Neuronal stem cell (in vitro differentiated cells): Measurements from ENCODE around the gene CCNJ.
"Not testable (repeated sequence)": the region's sequence is repeated elsewhere in the genome, so short reads cannot be mapped to it uniquely, and the experiment has no call there.

Source experiments
- DNase-seq: peaks from one replicate; pipeline ENCODE4 v3.0.0-alpha.2; 2013; ENCODE audit warnings: low spot score
- H2AFZ ChIP-seq: one replicate; pipeline ENCODE4 v1.6.1; 2013; ENCODE audit warnings: mild to moderate bottlenecking, low read length, inconsistent platforms
- H2AK5ac ChIP-seq: 2 replicates; pipeline ENCODE4 v1.6.1; 2013; ENCODE audit warnings: low read depth, mild to moderate bottlenecking, inconsistent platforms, low read length, moderate library complexity, mixed read lengths
- H2BK120ac ChIP-seq: 2 replicates; pipeline ENCODE4 v1.6.1; 2013; ENCODE audit warnings: low read depth, mild to moderate bottlenecking, inconsistent platforms, low read length, moderate library complexity, mixed read lengths
- H2BK12ac ChIP-seq: one replicate; pipeline ENCODE4 v1.6.1; 2013; ENCODE audit warnings: low read length, inconsistent platforms
- H2BK15ac ChIP-seq: 2 replicates; pipeline ENCODE4 v1.6.1; 2013; ENCODE audit warnings: mild to moderate bottlenecking, low read length, inconsistent platforms, mixed read lengths
- H2BK5ac ChIP-seq: one replicate; pipeline ENCODE4 v1.6.1; 2013; ENCODE audit warnings: inconsistent platforms, mild to moderate bottlenecking, low read length, moderate library complexity
- H3K14ac ChIP-seq: one replicate; pipeline ENCODE4 v1.6.1; 2013; ENCODE audit warnings: low read length, inconsistent platforms
- H3K18ac ChIP-seq: 2 replicates; pipeline ENCODE4 v1.6.1; 2013; ENCODE audit warnings: low read length, inconsistent platforms
- H3K23ac ChIP-seq: 2 replicates; pipeline ENCODE4 v1.6.1; 2013; ENCODE audit warnings: low read depth, mild to moderate bottlenecking, mixed read lengths, low read length, inconsistent platforms; ENCODE audit not compliant: poor library complexity
- H3K27ac ChIP-seq: replicated peaks from 3 replicates; pipeline ENCODE4 v1.5.1; 2013; ENCODE audit warnings: low read length, inconsistent platforms
- H3K27me3 ChIP-seq, 3 experiments: 2 replicates each; pipeline ENCODE4 v1.6.1; 2013; ENCODE audit warnings: low read length in 3 of 3, mild to moderate bottlenecking in 2 of 3, inconsistent platforms in 1 of 3, low read depth in 1 of 3, mixed read lengths in 1 of 3, moderate library complexity in 1 of 3; ENCODE audit not compliant: control insufficient read depth in 3 of 3, insufficient read depth in 3 of 3
- H3K36me3 ChIP-seq, 2 donors: replicated peaks in 1 of 2; 2 replicates each; pipeline ENCODE4 v1.6.1; 2013; ENCODE audit warnings: low read length in 2 of 2; ENCODE audit not compliant: control insufficient read depth in 2 of 2, insufficient read depth in 2 of 2
- H3K4ac ChIP-seq: 2 replicates; pipeline ENCODE4 v1.6.1; 2013; ENCODE audit warnings: inconsistent platforms, mild to moderate bottlenecking, low read length, moderate library complexity
- H3K4me1 ChIP-seq, 2 donors: 1 replicate in 1 of 2; 2 replicates in 1 of 2; pipeline ENCODE4 v1.6.1; 2013; ENCODE audit warnings: low read length in 2 of 2, low read depth in 1 of 2; ENCODE audit not compliant: control insufficient read depth in 2 of 2, insufficient read depth in 1 of 2
- H3K4me2 ChIP-seq: one replicate; pipeline ENCODE4 v1.6.1; 2013; ENCODE audit warnings: mild to moderate bottlenecking, low read length, inconsistent platforms; ENCODE audit not compliant: insufficient read depth, poor library complexity, severe bottlenecking
- H3K4me3 ChIP-seq, 2 donors: 2 replicates each; pipeline ENCODE4 v1.5.1; 2013; ENCODE audit warnings: low read length in 2 of 2, mild to moderate bottlenecking in 2 of 2, inconsistent platforms in 1 of 2, moderate library complexity in 1 of 2
- H3K79me1 ChIP-seq: one replicate; pipeline ENCODE4 v1.6.1; 2013; ENCODE audit warnings: low read depth, mild to moderate bottlenecking, inconsistent platforms, low read length, moderate library complexity
- H3K9ac ChIP-seq: one replicate; pipeline ENCODE4 v1.6.1; 2013; ENCODE audit warnings: mild to moderate bottlenecking, low read depth, low read length, inconsistent platforms; ENCODE audit not compliant: poor library complexity
- H3K9me3 ChIP-seq, 2 donors: replicated peaks in 1 of 2; 2 replicates each; pipeline versions ENCODE3 to v1.6.1; 2013; ENCODE audit warnings: low read length in 2 of 2, mild to moderate bottlenecking in 2 of 2, inconsistent platforms in 1 of 2, low read depth in 1 of 2, mixed read lengths in 1 of 2, moderate library complexity in 1 of 2; ENCODE audit not compliant: control insufficient read depth in 2 of 2, insufficient read depth in 1 of 2
- H4K8ac ChIP-seq: one replicate; pipeline ENCODE4 v1.6.1; 2013; ENCODE audit warnings: low read depth, mild to moderate bottlenecking, inconsistent platforms, low read length, moderate library complexity
- H4K91ac ChIP-seq: one replicate; pipeline ENCODE4 v1.6.1; 2013; ENCODE audit warnings: low read length, low read depth, mild to moderate bottlenecking, inconsistent platforms; ENCODE audit not compliant: poor library complexity
- WGBS, 2 donors: extraction: QIAGEN DNeasy Blood & Tissue Kit; methylation state at CpG; one replicate each; pipeline ENCODE4 v1.1.7; 2013; ENCODE audit warnings: missing lambda C conversion rate in 2 of 2, mixed read lengths in 1 of 2; ENCODE audit not compliant: insufficient read length in 2 of 2, insufficient replicate concordance in 1 of 2; ENCODE audit errors: extremely low coverage in 2 of 2; 5-methylcytosine and 5-hydroxymethylcytosine counted together

Gene CCNJ

DNA sequence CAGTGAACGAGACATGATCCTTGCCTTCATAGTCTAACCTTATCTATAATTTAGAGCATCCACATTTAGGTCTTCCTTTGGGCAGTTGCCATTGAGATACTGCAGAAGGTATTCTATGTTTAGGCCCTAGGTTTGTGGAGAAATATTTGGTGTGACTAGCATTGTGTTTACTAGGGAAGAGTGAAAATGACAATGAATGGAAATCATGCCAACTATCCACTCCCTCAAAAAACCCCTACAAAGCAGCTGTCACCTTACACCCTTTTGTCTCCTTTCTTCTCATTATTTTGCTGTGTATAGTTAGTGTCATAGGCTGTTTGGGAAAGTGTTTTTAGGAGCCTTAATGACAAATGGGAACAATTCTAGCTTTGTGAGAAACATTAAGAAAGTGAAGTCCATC, 3.2 kb downstream of the CCNJ start:
- Histone ChIP-seq H3K14ac (no peak overlapping the region), H3K4me2 (no peak overlapping the region), H3K4me1 (peaks cover 4 to 7% of the 10 kb centered on the region in 2 donors), H3K18ac (no peak overlapping the region), H2BK5ac (no peak overlapping the region), H3K79me1 (no peaks in the 10 kb centered on the region), H3K27ac (no peak overlapping the region), H2BK120ac (no peak overlapping the region), H3K4me3 (no peak overlapping the region), H4K8ac (no peak overlapping the region), H3K23ac (no peak overlapping the region), H2AK5ac (no peak overlapping the region), H3K9ac (no peak overlapping the region), H3K36me3 (peaks cover 4 to 65% of the 10 kb centered on the region in 2 donors), H2AFZ (no peak overlapping the region), H3K27me3 (no peaks in the 10 kb centered on the region), H3K4ac (no peak overlapping the region), H2BK12ac (no peak overlapping the region), H3K9me3 (peaks cover 0 to 5% of the 10 kb centered on the region in 2 donors), H2BK15ac (no peak overlapping the region), H4K91ac (no peak overlapping the region)
- no CpG with 5 or more reads among the region's 1 CpG for WGBS, 2 donors
- DNase-seq, result no peak

DNA sequence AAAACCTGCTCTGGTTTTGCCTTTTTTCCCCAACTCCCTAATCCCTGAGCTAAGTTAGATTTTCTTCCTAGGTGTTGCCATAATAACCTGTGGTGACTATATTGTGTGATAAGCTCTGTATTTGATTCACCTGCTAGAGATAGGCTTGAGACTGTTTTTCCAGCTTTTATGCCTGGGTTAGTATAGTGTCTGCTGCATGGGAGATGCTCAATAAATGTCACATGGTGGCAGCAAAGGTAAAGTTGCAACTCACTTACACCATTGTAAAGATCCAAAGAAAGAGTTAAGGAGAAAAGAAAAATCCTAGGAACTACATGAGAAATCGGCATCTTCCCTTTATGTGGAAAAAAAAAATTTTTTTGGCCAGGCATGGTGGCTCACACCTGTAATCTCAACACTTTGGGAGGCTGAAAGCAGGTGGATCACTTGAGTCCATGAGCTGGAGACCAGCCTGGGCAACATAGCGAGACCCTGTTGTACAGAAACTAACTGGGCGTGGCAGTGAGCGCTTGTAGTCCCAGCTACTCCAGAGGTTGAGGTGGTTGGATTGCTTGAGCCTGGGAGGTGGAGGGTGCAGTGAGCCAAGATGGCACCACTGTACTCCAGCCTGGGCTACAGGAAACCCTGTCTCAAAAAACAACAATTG, 3.7 kb downstream of the CCNJ start:
- peaks cover 4 to 71% of the 10 kb centered on the region in 2 donors for H3K36me3 ChIP-seq
- H3K23ac ChIP-seq, result no peak overlapping the region
- no peak overlapping the region for H4K91ac ChIP-seq
- H2AK5ac ChIP-seq, result no peak overlapping the region
- peaks cover 0 to 5% of the 10 kb centered on the region in 2 donors for H3K9me3 ChIP-seq
- H3K4me1 ChIP-seq, result peaks cover 4 to 7% of the 10 kb centered on the region in 2 donors
- DNase-seq, result no peak
- H2BK12ac ChIP-seq, result no peak overlapping the region
- peak overlapping the region; percentile 37 for H3K9ac ChIP-seq
- H2BK5ac ChIP-seq, result no peak overlapping the region
- no peak overlapping the region for H2BK120ac ChIP-seq
- H4K8ac ChIP-seq, result peak overlapping the region; percentile 9
- H3K79me1 ChIP-seq, result no peaks in the 10 kb centered on the region
- no peaks in the 10 kb centered on the region for H3K27me3 ChIP-seq
- no peak overlapping the region for H3K18ac ChIP-seq
- no peak overlapping the region for H2BK15ac ChIP-seq
- H2AFZ ChIP-seq, result no peak overlapping the region
- no peak overlapping the region for H3K4ac ChIP-seq
- peak overlapping the region; percentile 40 for H3K14ac ChIP-seq
- no CpG with 5 or more reads among the region's 4 CpGs for WGBS, 2 donors
- no peak overlapping the region for H3K27ac ChIP-seq
- H3K4me2 ChIP-seq, result no peak overlapping the region
- H3K4me3 ChIP-seq, result no peak overlapping the region

DNA sequence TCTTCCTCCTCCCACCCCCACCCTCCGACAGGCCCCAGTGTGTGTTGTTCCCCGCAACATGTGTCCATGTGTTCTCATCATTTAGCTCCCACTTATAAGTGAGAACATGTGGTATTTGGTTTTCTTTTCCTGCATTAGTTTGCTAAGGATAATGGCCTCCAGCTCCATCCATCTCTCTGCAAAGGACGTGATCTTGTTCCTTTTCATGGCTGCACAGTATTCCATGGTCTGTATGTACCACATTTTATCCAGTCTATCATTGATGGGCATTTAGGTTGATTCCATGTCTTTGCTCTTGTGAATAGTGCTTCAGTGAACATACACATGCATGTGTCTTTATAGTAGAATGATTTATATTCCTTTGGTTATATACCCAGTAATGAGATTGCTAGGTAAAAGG, 4.5 kb downstream of the CCNJ start:
- not testable (repeated sequence) for H2BK15ac ChIP-seq, H3K27ac ChIP-seq, H2AFZ ChIP-seq, H3K23ac ChIP-seq, H2AK5ac ChIP-seq, H2BK120ac ChIP-seq, H3K9ac ChIP-seq, H2BK5ac ChIP-seq, H3K27me3 ChIP-seq, DNase-seq, H3K14ac ChIP-seq, H2BK12ac ChIP-seq, H3K4me2 ChIP-seq, H3K4me3 ChIP-seq, H3K9me3 ChIP-seq, H3K4ac ChIP-seq, H3K4me1 ChIP-seq, H4K8ac ChIP-seq, H3K79me1 ChIP-seq, H3K18ac ChIP-seq, H4K91ac ChIP-seq
- no CpG with 5 or more reads among the region's 3 CpGs for WGBS, 2 donors
- peaks cover 4 to 79% of the 10 kb centered on the region in 2 donors for H3K36me3 ChIP-seq

- H3K23ac ChIP-seq, result no peak overlapping the region
- WGBS, 2 donors, result no CpG with 5 or more reads among the region's 2 CpGs
- no peak overlapping the region for H2BK120ac ChIP-seq
- H3K79me1 ChIP-seq, result no peaks in the 10 kb centered on the region
- no peak overlapping the region for H3K18ac ChIP-seq
- no peak overlapping the region for H3K4ac ChIP-seq
- H3K14ac ChIP-seq, result no peak overlapping the region
- H2AFZ ChIP-seq, result no peak overlapping the region
- H3K4me3 ChIP-seq, result no peak overlapping the region
- H2AK5ac ChIP-seq, result no peak overlapping the region
- H4K8ac ChIP-seq, result no peak overlapping the region
- H3K27me3 ChIP-seq, result no peaks in the 10 kb centered on the region
- H2BK12ac ChIP-seq, result no peak overlapping the region
- peaks cover 2 to 4% of the 10 kb centered on the region in 2 donors for H3K4me1 ChIP-seq
- H2BK15ac ChIP-seq, result no peak overlapping the region
- no peak overlapping the region for H3K9ac ChIP-seq
- no peak overlapping the region for H3K27ac ChIP-seq
- no peak overlapping the region for H4K91ac ChIP-seq
- H3K9me3 ChIP-seq, result peaks cover 0 to 5% of the 10 kb centered on the region in 2 donors
- H3K4me2 ChIP-seq, result no peak overlapping the region
- peaks cover 4 to 93% of the 10 kb centered on the region in 2 donors for H3K36me3 ChIP-seq
- DNase-seq, result no peak
- H2BK5ac ChIP-seq, result no peak overlapping the region
These were observed 6.0 kb downstream of the CCNJ start for GRCh38 chr10:96049340-96049739.
